Esophagus muscularis mucosa (tissue), 4 donors: ENCODE results near the gene CAMSAP1. TPM values are rescaled to one million over a fixed set of nuclear protein-coding genes. Genes with fewer than 3 reads are reported as not detected.

ENCODE experiments used
- DNase-seq: peaks from one replicate; pipeline ENCODE4 v3.0.0-alpha.2; 2017; ENCODE audit errors: extremely low spot score
- H3K27ac ChIP-seq, 4 donors: fragments of 200-600 bp; sonication (generic); replicated peaks in 1 of 4; 1 replicate in 3 of 4; 2 replicates in 1 of 4; pipeline ENCODE4 v1.5.1; 2016 to 2019; ENCODE audit warnings: mild to moderate bottlenecking in 1 of 4
- H3K27me3 ChIP-seq, 4 donors: fragments of 200-600 bp; sonication (generic); one replicate each; pipeline versions ENCODE4 v1.5.1 to v1.6.0; 2016 to 2019
- H3K36me3 ChIP-seq, 4 donors: fragments of 200-600 bp; sonication (generic); one replicate each; pipeline ENCODE4 v1.5.1; 2016 to 2019
- H3K4me1 ChIP-seq, 4 donors: fragments of 200-600 bp; sonication (generic); one replicate each; pipeline ENCODE4 v1.5.1; 2016 to 2019
- H3K4me3 ChIP-seq, 4 donors: fragments of 200-600 bp; sonication (generic); 1 replicate in 2 of 4; 2 replicates in 2 of 4; pipeline ENCODE4 v1.5.1; 2016 to 2019; ENCODE audit warnings: mild to moderate bottlenecking in 4 of 4, moderate library complexity in 1 of 4
- H3K9me3 ChIP-seq, 4 donors: fragments of 200-600 bp; sonication (generic); 1 replicate in 3 of 4; 2 replicates in 1 of 4; pipeline ENCODE4 v1.5.1; 2016 to 2019
- CTCF ChIP-seq, 3 experiments: fragments of 200-600 bp in 2 of 3; fragments of 450-650 bp in 1 of 3; sonication (generic) in 2 of 3; IDR thresholded peaks; one replicate each; pipeline ENCODE4 v1.5.1; 2017 to 2019; ENCODE audit warnings: antibody characterized with exemption in 3 of 3, mild to moderate bottlenecking in 2 of 3, moderate library complexity in 1 of 3
- EP300 ChIP-seq: sonication (generic); formaldehyde crosslinking; IDR thresholded peaks from one replicate; pipeline ENCODE4 v1.6.1; 2017; ENCODE audit warnings: antibody characterized with exemption
- POLR2A ChIP-seq: fragments of 450-650 bp; IDR thresholded peaks from one replicate; pipeline ENCODE4 v1.6.1; 2017; ENCODE audit warnings: antibody characterized with exemption, moderate library complexity, mild to moderate bottlenecking, low read depth
- POLR2AphosphoS5 ChIP-seq, 2 donors: sonication (generic); formaldehyde crosslinking; IDR thresholded peaks; one replicate each; pipeline ENCODE4 v1.6.1; 2017; ENCODE audit warnings: antibody characterized with exemption in 2 of 2
- WGBS: methylation state at CpG from one replicate; pipeline ENCODE4 v1.1.5; 2018; 5-methylcytosine and 5-hydroxymethylcytosine counted together
- intact Hi-C: fragments of 100-400 bp; cut with DNase I; formaldehyde crosslinking; loops from one replicate; pipeline ENCODE4 v1.15.1; 2023
- total RNA-seq, 4 donors: library from RNA; depleted of rRNA; stranded (reverse); fragments of >200 nt; gene quantifications; one replicate each; pipeline versions ENCODE4 v1.1.0 to v1.2.1, GENCODE V29; 2016

Gene CAMSAP1
- total RNA-seq, 4 donors from 2014 or later = 21.0 to 52.7 (median 30.5) TPM

- Histone ChIP-seq H3K36me3 (no peaks in the 10 kb centered on the region), H3K9me3 (no peaks in the 10 kb centered on the region), H3K27ac (no peak overlapping the region), H3K4me1 (peaks cover 4 to 15% (median 8%) of the 10 kb centered on the region in 4 donors), H3K4me3 (no peak overlapping the region), H3K27me3 (peaks cover 0 to 14% (median 0%) of the 10 kb centered on the region in 4 donors)
- 48% methylated on average over 4 of the region's 7 CpGs for WGBS
- intact Hi-C loops = no loop called here
- no peak for DNase-seq
- TF ChIP-seq EP300 (no peak), POLR2AphosphoS5 (IDR thresholded peaks at IDR 0.05) (no peak), CTCF (IDR thresholded peaks at IDR 0.05) (no peak), POLR2A (no peak)
Measured at GRCh38 chr9:135794057-135794335, 113.3 kb downstream of the CAMSAP1 start.

GRCh38 chr9:135793221-135794056 lies 113.9 kb downstream of the CAMSAP1 start:
- no peaks in the 10 kb centered on the region for H3K36me3 ChIP-seq
- H3K27ac ChIP-seq = no peak overlapping the region
- peaks cover 4 to 15% (median 7%) of the 10 kb centered on the region in 4 donors for H3K4me1 ChIP-seq
- intact Hi-C loops = no loop called here
- DNase-seq = no peak
- TF ChIP-seq POLR2A = no peak
- no peak for TF ChIP-seq CTCF (IDR thresholded peaks at IDR 0.05)
- no peak for TF ChIP-seq POLR2AphosphoS5 (IDR thresholded peaks at IDR 0.05)
- no peak for TF ChIP-seq EP300
- no peak overlapping the region for H3K4me3 ChIP-seq
- H3K9me3 ChIP-seq = no peaks in the 10 kb centered on the region
- peaks cover 0 to 19% (median 0%) of the 10 kb centered on the region in 4 donors for H3K27me3 ChIP-seq
- 82% methylated on average over 14 of the region's 16 CpGs for WGBS

GRCh38 chr9:135792268-135793128 lies 114.8 kb downstream of the CAMSAP1 start:
- Histone ChIP-seq H3K36me3 (no peaks in the 10 kb centered on the region), H3K27me3 (peaks cover 0 to 29% (median 0%) of the 10 kb centered on the region in 4 donors), H3K4me3 (no peak overlapping the region), H3K9me3 (no peaks in the 10 kb centered on the region), H3K27ac (no peak overlapping the region), H3K4me1 (peaks cover 0 to 6% (median 2%) of the 10 kb centered on the region in 4 donors)
- DNase-seq = no peak
- no peak for TF ChIP-seq POLR2AphosphoS5 (IDR thresholded peaks at IDR 0.05)
- no peak for TF ChIP-seq POLR2A
- 90% methylated on average over 13 of the region's 31 CpGs for WGBS
- intact Hi-C loops = no loop called here

- Histone ChIP-seq H3K27ac (no peak overlapping the region), H3K4me3 (no peak overlapping the region), H3K4me1 (no peaks in the 10 kb centered on the region), H3K27me3 (peaks cover 0 to 37% (median 0%) of the 10 kb centered on the region in 4 donors), H3K36me3 (no peaks in the 10 kb centered on the region), H3K9me3 (no peaks in the 10 kb centered on the region)
- TF ChIP-seq POLR2AphosphoS5 (IDR thresholded peaks at IDR 0.05) (no peak), CTCF (IDR thresholded peaks at IDR 0.05) (no peak), POLR2A (no peak), EP300 (no peak)
- intact Hi-C loops = no loop called here
- WGBS = 85% methylated on average over 23 of the region's 35 CpGs
- DNase-seq = no peak
Measured at GRCh38 chr9:135791431-135792267, 115.7 kb downstream of the CAMSAP1 start.
